Breast epithelium (tissue), 4 donors: ENCODE results near the gene PNLIP. TPM values are rescaled to one million over a fixed set of nuclear protein-coding genes. Genes with fewer than 3 reads are reported as not detected.

Experiments
- DNase-seq, 2 donors: peaks; one replicate each; pipeline ENCODE4 v3.0.0-alpha.2; 2019; ENCODE audit warnings: low spot score in 2 of 2
- H3K27ac ChIP-seq, 2 donors: fragments of 200-600 bp; sonication (generic) in 1 of 2; one replicate each; pipeline ENCODE4 v1.5.1; 2016 to 2019; ENCODE audit warnings: mild to moderate bottlenecking in 1 of 2
- H3K27me3 ChIP-seq, 2 donors: fragments of 200-600 bp; sonication (generic) in 1 of 2; one replicate each; pipeline versions ENCODE4 v1.5.1 to v1.6.0; 2017 to 2019; ENCODE audit warnings: control low read depth in 1 of 2, mild to moderate bottlenecking in 1 of 2
- H3K36me3 ChIP-seq: fragments of 200-600 bp; one replicate; pipeline ENCODE4 v1.5.1; 2019
- H3K4me1 ChIP-seq, 2 donors: fragments of 200-600 bp; sonication (generic); one replicate each; pipeline ENCODE4 v1.5.1; 2016 to 2019; ENCODE audit warnings: control low read depth in 1 of 2
- H3K4me3 ChIP-seq, 3 donors: fragments of 200-600 bp; sonication (generic); 1 replicate in 2 of 3; 2 replicates in 1 of 3; pipeline ENCODE4 v1.5.1; 2016 to 2019; ENCODE audit warnings: mild to moderate bottlenecking in 3 of 3, moderate library complexity in 2 of 3
- H3K9me3 ChIP-seq, 2 donors: fragments of 200-600 bp; sonication (generic) in 1 of 2; one replicate each; pipeline ENCODE4 v1.5.1; 2016 to 2019; ENCODE audit warnings: control low read depth in 1 of 2
- POLR2A ChIP-seq: fragments of 450-650 bp; IDR thresholded peaks from one replicate; pipeline ENCODE4 v1.6.1; 2016; ENCODE audit warnings: antibody characterized with exemption, mild to moderate bottlenecking, moderate library complexity
- POLR2AphosphoS5 ChIP-seq, 3 donors: sonication (generic); formaldehyde crosslinking; IDR thresholded peaks; one replicate each; pipeline ENCODE4 v1.6.1; 2017; ENCODE audit warnings: antibody characterized with exemption in 3 of 3
- intact Hi-C: fragments of 100-400 bp; cut with DNase I; formaldehyde crosslinking; loops from one replicate; pipeline ENCODE4 v1.15.1; 2023; ENCODE audit warnings: low total_unique reads
- total RNA-seq, 3 donors: library from RNA; depleted of rRNA; stranded (reverse); fragments of >200 nt; gene quantifications; one replicate each; pipeline ENCODE4 v1.1.0, GENCODE V29; 2016
- TF ChIP-seq, protein P1 (sequence below), 3 donors: fragments of 450-650 bp; IDR thresholded peaks; one replicate each; pipeline ENCODE4 v1.5.1; 2016 to 2017; ENCODE audit warnings: antibody characterized with exemption in 3 of 3, mild to moderate bottlenecking in 3 of 3, moderate library complexity in 3 of 3

The PNLIP gene
- not detected for total RNA-seq

DNA sequence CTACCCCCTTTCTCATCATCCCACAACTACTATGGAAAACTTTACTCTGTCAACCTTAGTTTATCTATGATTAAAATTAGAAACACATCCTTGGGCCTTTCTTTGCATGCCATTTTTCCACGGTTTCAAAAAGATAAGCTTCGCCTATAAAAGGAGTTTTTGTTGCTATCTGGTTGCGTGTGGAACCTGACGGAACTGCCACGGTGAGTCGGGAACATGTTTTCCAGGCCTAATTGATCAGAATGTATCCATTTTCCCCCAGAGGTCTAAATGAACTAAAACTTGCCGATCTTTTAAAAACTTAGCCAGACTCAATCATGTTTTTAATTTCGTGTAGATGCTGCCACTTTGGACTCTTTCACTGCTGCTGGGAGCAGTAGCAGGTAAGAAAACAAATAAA, at the start of gene PNLIP:
Gene PNLIP, plus strand, starts transcription at position 176 of the 400 bp plus-strand sequence. Its CDS starts 162 bp downstream, at position 338.
- no peak for DNase-seq
- Histone ChIP-seq H3K4me1 (no peaks in the 10 kb centered on the region), H3K4me3 (no peak within 1 kb of the TSS), H3K27me3 (peaks cover 0 to 4% of the 10 kb centered on the region in 2 donors), H3K9me3 (no peaks in the 10 kb centered on the region), H3K27ac (no peak within 1 kb of the TSS), H3K36me3 (no peaks in the 10 kb centered on the region)
- intact Hi-C loops = no loop called here
- no peak for TF ChIP-seq POLR2A
- TF ChIP-seq POLR2AphosphoS5 (IDR thresholded peaks at IDR 0.05) = no peak
- TF ChIP-seq, protein P1, sequence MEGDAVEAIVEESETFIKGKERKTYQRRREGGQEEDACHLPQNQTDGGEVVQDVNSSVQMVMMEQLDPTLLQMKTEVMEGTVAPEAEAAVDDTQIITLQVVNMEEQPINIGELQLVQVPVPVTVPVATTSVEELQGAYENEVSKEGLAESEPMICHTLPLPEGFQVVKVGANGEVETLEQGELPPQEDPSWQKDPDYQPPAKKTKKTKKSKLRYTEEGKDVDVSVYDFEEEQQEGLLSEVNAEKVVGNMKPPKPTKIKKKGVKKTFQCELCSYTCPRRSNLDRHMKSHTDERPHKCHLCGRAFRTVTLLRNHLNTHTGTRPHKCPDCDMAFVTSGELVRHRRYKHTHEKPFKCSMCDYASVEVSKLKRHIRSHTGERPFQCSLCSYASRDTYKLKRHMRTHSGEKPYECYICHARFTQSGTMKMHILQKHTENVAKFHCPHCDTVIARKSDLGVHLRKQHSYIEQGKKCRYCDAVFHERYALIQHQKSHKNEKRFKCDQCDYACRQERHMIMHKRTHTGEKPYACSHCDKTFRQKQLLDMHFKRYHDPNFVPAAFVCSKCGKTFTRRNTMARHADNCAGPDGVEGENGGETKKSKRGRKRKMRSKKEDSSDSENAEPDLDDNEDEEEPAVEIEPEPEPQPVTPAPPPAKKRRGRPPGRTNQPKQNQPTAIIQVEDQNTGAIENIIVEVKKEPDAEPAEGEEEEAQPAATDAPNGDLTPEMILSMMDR (IDR thresholded peaks at IDR 0.05) = no peak

DNA sequence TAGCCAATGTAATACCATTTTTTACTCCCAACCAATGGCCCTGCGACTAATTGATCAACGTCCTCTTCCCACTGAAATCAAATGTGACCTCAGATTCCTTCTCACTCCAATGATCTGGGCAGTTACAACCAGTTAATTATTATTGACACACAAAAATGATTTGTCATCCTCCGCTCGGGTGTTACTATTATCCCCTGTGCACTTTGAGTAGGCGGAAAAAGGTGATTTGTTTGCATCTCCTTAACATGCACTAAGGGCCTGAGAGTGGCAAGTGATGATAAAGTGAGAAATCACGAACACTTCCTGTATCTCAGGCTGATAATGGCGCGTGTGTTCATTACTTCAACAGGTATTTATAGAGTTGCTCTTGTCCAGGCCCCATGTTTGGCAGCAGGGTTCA, 40.9 kb upstream of the PNLIP start:
- no peak overlapping the region for H3K4me3 ChIP-seq
- DNase-seq = no peak
- no peaks in the 10 kb centered on the region for H3K27me3 ChIP-seq
- no peaks in the 10 kb centered on the region for H3K36me3 ChIP-seq
- no peak overlapping the region for H3K27ac ChIP-seq
- intact Hi-C loops = no loop called here
- H3K4me1 ChIP-seq = no peaks in the 10 kb centered on the region
- no peaks in the 10 kb centered on the region for H3K9me3 ChIP-seq
- TF ChIP-seq POLR2AphosphoS5 (IDR thresholded peaks at IDR 0.05) = no peak
- TF ChIP-seq, protein P1 (IDR thresholded peaks at IDR 0.05) = no peak
- TF ChIP-seq POLR2A = no peak

DNA sequence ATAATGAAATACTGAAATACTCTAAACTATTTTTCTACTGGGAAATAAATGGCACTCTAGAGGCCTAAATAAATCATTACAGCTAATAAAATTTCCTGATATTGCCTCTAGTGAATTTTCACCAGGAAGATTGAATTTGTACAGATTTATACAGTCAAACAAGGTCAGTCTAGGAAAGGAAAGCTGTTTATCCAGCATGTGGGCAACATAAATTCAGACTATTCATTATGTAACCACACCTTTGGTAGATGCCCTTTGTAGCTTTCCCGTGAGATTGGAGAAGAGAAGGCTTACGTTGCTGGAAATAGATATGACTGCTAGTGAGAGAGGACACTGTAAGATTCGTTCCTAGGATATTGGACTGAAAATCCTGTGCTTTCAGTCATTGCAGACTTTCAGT, 35.2 kb upstream of the PNLIP start:
- Histone ChIP-seq H3K27ac (no peak overlapping the region), H3K4me3 (no peak overlapping the region), H3K27me3 (no peaks in the 10 kb centered on the region), H3K4me1 (no peaks in the 10 kb centered on the region), H3K9me3 (no peaks in the 10 kb centered on the region), H3K36me3 (no peaks in the 10 kb centered on the region)
- intact Hi-C loops = no loop called here
- TF ChIP-seq POLR2A (no peak), POLR2AphosphoS5 (IDR thresholded peaks at IDR 0.05) (no peak)
- TF ChIP-seq, protein P1 (IDR thresholded peaks at IDR 0.05) = no peak
- no peak for DNase-seq

DNA sequence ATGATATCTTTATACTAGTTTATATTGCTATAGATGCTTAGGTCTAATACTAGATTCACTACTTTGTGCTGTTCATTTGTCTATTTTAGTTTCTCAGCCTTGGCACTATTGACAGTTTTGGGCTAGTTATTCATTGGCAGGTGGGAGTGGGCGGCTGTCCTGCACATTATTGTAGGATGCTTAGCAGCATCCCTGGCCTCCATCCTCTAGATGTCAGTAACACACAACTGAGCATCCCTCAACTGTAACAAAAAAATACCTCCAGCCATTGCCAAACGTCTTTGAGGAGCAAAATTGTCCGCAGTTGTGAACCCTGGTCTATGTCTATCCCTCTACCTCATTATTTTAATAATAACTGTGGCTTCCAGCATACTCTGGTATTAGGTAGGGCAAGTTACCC, 34.4 kb upstream of the PNLIP start:
- no peaks in the 10 kb centered on the region for H3K9me3 ChIP-seq
- TF ChIP-seq POLR2A (no peak), POLR2AphosphoS5 (IDR thresholded peaks at IDR 0.05) (no peak)
- TF ChIP-seq, protein P1 (IDR thresholded peaks at IDR 0.05) = no peak
- H3K27ac ChIP-seq = no peak overlapping the region
- intact Hi-C loops = no loop called here
- no peak for DNase-seq
- no peaks in the 10 kb centered on the region for H3K36me3 ChIP-seq
- no peak overlapping the region for H3K4me3 ChIP-seq
- H3K4me1 ChIP-seq = no peaks in the 10 kb centered on the region
- no peaks in the 10 kb centered on the region for H3K27me3 ChIP-seq

DNA sequence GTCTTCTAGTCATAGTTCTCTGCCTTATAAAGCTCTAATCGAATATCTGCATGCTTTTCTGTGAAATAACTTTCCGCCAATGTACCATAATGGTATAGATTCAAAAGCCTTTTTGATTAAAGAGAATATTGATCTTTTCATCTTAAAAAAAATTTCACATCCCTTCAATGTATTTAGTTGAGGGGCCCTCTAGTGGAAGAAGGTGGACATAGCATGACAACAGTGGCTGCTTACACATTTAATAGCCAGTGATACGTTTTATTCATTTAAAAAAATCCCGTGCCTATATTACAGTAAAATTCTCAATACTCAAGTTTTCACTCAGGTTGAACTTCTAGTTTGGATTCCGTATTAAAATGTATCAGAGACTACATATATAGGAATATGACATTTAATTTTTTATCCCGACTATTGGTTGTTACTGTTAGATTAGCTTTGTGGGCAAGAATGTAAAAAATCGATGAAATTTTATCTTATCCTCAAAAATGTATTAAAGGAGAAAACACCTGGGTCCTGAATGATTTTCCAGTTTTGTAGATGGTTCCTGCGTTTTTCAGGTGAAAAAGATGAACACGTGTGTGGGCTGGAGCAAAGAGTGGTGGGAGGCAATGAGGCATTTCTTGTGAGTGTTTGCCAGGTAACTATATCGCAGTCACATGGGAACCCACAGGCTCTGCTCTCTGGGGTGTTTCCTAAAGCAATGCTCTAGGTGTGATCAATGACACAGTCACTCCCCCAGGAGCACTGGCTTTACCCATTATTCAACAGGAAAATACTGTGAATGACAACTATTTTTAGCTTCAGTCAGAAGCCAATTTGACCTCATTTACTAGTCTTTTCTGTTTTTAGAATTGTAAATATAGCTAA, 24.1 kb upstream of the PNLIP start:
- TF ChIP-seq, protein P1 (IDR thresholded peaks at IDR 0.05) = peak; percentile 44 to 55 (median 45)
- no peak for TF ChIP-seq POLR2A
- Histone ChIP-seq H3K4me3 (no peak overlapping the region), H3K27ac (no peak overlapping the region), H3K9me3 (no peaks in the 10 kb centered on the region), H3K4me1 (no peaks in the 10 kb centered on the region), H3K27me3 (peaks cover 0 to 14% of the 10 kb centered on the region in 2 donors), H3K36me3 (no peaks in the 10 kb centered on the region)
- DNase-seq = no peak
- intact Hi-C loops = no loop called here
